GM10248 (cell line): Measurements from ENCODE around the gene LEMD3.

ENCODE experiments used
- CTCF ChIA-PET: fragments of 300-600 bp; sonication (Branson Sonifier 250); formaldehyde crosslinking; extraction: SDS; loops from one replicate; lab custom pipeline; 2021; ENCODE audit warnings: antibody characterized with exemption; lab: Yijun Ruan, JAX
- POLR2A ChIA-PET: fragments of 350-650 bp; sonication (Branson Sonifier 250); formaldehyde crosslinking; extraction: SDS; loops from one replicate; lab custom pipeline; 2020; ENCODE audit warnings: antibody characterized with exemption; lab: Yijun Ruan, JAX
- DNase-seq: peaks from one replicate; pipeline ENCODE4 v3.0.0; 2012; ENCODE audit errors: extremely low spot score
- TF ChIP-seq, protein P1 (sequence below): IDR thresholded peaks from 2 replicates; pipeline ENCODE4 v1.5.1; 2012; ENCODE audit warnings: mild to moderate bottlenecking, low read depth; ENCODE audit errors: extremely low read depth, missing control alignments, control extremely low read depth

Gene LEMD3

DNA sequence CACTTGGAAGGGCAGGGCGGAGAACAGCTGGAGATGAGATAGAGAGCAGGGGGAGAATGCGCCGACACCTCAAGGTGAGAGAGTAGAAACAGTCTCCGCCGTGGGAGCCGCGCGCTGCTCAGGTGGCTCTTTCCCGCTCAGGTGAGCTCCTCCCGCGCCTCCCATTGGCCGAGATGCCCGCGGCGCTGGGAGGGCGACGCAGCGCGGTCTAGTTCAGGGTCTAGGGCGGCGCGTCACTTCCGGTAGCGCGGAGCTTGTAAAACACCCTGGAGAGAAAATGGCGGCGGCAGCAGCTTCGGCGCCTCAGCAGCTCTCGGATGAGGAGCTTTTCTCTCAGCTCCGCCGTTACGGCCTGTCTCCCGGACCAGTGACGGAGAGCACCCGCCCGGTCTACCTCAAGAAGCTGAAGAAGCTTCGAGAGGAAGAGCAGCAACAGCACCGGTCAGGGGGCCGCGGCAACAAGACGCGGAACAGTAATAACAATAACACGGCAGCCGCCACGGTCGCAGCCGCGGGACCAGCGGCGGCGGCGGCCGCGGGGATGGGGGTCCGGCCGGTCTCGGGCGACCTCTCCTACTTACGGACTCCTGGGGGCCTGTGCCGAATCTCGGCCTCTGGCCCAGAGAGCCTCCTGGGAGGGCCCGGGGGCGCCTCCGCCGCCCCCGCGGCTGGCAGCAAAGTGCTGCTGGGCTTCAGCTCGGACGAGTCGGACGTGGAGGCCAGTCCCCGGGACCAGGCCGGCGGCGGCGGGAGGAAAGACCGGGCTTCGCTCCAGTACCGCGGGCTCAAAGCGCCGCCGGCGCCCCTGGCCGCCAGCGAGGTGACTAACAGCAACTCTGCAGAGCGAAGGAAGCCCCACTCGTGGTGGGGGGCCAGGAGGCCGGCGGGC is at the start of gene LEMD3:
Gene LEMD3 (plus strand): TSS at position 264 of the 889 bp plus-strand sequence. CDS start 14 bp downstream, at position 278.
- ChIA-PET POLR2A (interaction anchor here (0.9 to 1.3 kb wide), 4 partner anchors 9 to 15 kb away, joined by 3 to 6 read pairs (median 4); no protein-coding TSS in a partner anchor), CTCF (interaction anchor here (1.1 to 3.4 kb wide), 18 partner anchors 10 to 918 kb away, joined by 3 to 20 read pairs (median 4); no protein-coding TSS in a partner anchor)
- DNase-seq: peak; percentile 94
- TF ChIP-seq, protein P1, sequence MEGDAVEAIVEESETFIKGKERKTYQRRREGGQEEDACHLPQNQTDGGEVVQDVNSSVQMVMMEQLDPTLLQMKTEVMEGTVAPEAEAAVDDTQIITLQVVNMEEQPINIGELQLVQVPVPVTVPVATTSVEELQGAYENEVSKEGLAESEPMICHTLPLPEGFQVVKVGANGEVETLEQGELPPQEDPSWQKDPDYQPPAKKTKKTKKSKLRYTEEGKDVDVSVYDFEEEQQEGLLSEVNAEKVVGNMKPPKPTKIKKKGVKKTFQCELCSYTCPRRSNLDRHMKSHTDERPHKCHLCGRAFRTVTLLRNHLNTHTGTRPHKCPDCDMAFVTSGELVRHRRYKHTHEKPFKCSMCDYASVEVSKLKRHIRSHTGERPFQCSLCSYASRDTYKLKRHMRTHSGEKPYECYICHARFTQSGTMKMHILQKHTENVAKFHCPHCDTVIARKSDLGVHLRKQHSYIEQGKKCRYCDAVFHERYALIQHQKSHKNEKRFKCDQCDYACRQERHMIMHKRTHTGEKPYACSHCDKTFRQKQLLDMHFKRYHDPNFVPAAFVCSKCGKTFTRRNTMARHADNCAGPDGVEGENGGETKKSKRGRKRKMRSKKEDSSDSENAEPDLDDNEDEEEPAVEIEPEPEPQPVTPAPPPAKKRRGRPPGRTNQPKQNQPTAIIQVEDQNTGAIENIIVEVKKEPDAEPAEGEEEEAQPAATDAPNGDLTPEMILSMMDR: no peak

DNA sequence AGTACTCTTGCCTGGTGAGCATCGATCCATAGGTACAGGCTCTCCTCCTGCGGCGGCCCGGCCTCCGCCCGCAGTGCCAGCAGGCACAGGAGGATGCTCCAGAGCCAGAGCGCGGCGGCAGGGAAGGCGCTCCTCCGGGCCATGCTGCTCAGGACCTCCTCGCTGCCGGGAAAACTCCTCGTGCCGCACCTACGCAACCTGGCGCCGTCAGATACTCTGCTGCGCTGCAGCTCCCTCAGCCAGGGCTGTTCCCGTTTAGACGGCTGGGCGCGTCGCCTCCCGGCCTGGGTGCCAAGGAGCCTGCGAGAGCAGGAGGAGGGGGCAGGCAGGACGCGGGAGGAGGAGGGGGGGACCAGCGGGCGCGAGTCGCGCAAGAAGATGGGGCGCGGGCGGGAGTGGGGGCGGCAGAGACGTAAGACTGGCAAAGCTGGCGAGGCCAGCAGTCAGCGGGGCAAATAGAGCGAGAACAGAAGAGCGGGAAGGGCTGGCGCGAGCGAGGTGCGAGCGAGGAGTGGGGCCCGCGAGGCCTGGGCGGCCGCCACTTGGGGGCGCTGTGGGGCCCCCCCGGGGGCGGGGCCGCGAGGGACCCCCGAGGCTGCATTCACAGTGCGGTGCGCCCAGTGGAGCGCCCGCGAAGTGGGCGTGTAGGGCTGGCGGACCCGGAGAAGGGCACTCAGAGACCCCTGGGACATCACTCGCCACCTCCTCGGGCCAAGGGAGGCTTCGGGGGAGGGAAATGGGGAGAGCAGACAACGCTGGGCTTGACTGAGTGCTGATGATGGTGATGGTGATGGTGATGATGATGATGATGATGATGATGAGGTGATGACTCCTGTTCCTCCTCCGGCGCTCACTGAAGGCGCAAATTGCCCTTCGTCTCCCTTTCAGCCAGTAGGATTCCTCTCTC is 48.1 kb upstream of the LEMD3 start, which contains the start of gene WIF1:
Gene WIF1 (minus strand): TSS at position 257 of the 907 bp plus-strand sequence. CDS start 114 bp downstream, at position 143.
- DNase-seq: peak; percentile 38
- ChIA-PET CTCF (interaction anchor here (0.9 to 6.9 kb wide), 10 partner anchors 9 to 325 kb away, joined by 3 to 39 read pairs (median 6); no protein-coding TSS in a partner anchor), POLR2A (no interaction called here)
- TF ChIP-seq, protein P1: peak; percentile 45

DNA sequence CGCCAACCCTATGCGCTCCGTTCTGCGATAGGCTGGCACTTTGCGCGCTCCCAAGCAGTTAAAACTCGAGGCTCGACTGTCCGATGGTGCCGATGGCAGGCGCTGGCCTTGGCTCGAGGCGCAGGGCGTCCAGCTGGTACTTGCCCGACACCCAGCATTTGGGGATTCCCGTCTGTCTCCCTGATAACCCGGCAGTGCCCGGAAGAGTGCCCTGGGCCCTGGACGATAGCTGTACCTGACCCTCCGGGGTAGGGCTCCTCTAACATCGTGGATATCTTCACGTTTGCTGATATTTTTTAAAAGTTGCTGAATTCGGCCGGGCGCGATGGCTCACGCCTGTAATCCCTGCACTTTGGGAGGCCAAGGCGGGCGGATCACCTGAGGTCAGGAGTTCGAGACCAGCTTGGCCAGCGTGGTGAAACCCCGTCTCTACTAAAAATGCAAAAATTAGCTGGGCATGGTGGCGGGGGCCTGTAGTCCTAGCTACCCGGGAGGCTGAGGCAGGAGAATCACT is 47.4 kb upstream of the LEMD3 start:
- DNase-seq: no peak
- ChIA-PET POLR2A (no interaction called here), CTCF (interaction anchor here (0.9 to 6.9 kb wide), 14 partner anchors 9 to 325 kb away, joined by 3 to 39 read pairs (median 6); no protein-coding TSS in a partner anchor)
- TF ChIP-seq, protein P1: no peak

DNA sequence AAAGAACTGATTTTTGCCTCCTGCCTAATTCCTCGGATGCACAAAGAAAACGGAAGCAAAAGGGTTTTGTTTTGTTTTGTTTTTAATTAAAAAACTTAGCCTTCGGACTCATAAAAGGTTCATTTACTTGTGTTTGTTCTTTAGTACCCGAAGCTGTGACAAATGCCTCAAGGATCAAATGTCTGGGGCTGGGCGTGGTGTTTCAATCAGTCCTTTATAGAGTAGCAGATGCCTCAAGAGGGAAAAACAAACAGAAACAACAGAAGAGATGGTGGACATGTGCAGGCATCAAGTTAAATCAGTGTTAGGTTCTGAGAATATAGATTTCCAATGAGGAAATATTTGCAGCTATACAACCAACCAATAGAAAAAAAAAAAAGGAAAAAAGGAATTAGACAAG is 46.7 kb upstream of the LEMD3 start:
- DNase-seq: no peak
- TF ChIP-seq, protein P1: no peak
- ChIA-PET POLR2A (no interaction called here), CTCF (interaction anchor here (0.5 to 6.9 kb wide), 20 partner anchors 8 to 326 kb away, joined by 3 to 39 read pairs (median 5); no protein-coding TSS in a partner anchor)

DNA sequence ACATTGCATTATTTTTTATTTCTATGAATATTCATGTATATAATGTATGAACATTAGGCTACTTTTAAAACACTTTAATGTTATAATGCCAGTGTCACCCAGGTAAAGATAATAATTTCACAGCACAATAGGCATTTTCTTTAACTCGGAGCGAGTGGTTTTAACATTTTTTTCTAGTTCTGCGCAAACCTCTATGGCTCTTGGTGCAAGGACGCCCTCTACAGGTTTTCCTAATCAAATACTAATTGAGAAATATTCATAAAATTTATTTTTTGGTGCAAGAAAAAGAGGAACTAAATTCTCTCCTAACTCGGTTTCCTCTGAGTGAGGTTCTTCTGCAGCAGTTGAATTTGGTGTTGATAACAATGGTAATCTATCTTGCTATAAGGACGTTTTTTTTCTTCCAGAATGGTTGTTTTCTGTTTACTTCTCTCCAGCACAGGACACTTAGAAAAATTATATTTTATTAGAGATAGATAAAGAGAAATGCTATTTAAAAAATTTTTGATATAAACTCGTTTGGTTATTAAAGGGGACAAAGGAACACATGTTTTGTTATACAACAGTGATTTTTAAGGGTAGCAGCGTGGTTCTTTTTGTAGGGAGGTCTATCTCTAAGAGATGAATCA is 45.8 kb upstream of the LEMD3 start:
- ChIA-PET POLR2A (no interaction called here), CTCF (interaction anchor here (0.7 to 6.9 kb wide), 23 partner anchors 9 to 964 kb away, joined by 3 to 39 read pairs (median 5); no protein-coding TSS in a partner anchor)
- peak; percentile 10 for DNase-seq
- TF ChIP-seq, protein P1: peak; percentile 50
